Gastroesophageal sphincter (tissue), 4 donors: Measurements from ENCODE around the gene CEBPE. TPM values are rescaled to one million over a fixed set of nuclear protein-coding genes. Genes with fewer than 3 reads are reported as not detected.
A peak's percentile ranks its signal among the peaks of the same experiment; 100 is the strongest.

ENCODE experiments used
- ATAC-seq: fragments of 150-250 bp; one replicate; pipeline ENCODE4 v1.9.1; 2016; ENCODE audit warnings: mild to moderate bottlenecking, moderate library complexity
- H3K27ac ChIP-seq, 4 donors: fragments of 200-600 bp; sonication (generic) in 3 of 4; 1 replicate in 3 of 4; 2 replicates in 1 of 4; pipeline ENCODE4 v1.5.1; 2016 to 2019
- H3K27me3 ChIP-seq: fragments of 200-600 bp; sonication (generic); one replicate; pipeline ENCODE4 v1.5.1; 2019
- H3K36me3 ChIP-seq, 2 donors: fragments of 200-600 bp; sonication (generic); one replicate each; pipeline ENCODE4 v1.5.1; 2019; ENCODE audit warnings: control low read depth in 1 of 2
- H3K4me1 ChIP-seq, 3 donors: fragments of 200-600 bp; sonication (generic); 1 replicate in 2 of 3; 2 replicates in 1 of 3; pipeline ENCODE4 v1.5.1; 2016 to 2019; ENCODE audit warnings: control low read depth in 2 of 3
- H3K4me3 ChIP-seq, 2 donors: fragments of 200-600 bp; sonication (generic); one replicate each; pipeline ENCODE4 v1.5.1; 2019; ENCODE audit warnings: mild to moderate bottlenecking in 1 of 2, moderate library complexity in 1 of 2
- H3K9me3 ChIP-seq, 3 donors: fragments of 200-600 bp; sonication (generic); one replicate each; pipeline ENCODE4 v1.5.1; 2017 to 2019; ENCODE audit warnings: control low read depth in 2 of 3
- EP300 ChIP-seq: sonication (generic); formaldehyde crosslinking; IDR thresholded peaks from one replicate; pipeline ENCODE4 v1.6.1; 2017; ENCODE audit warnings: antibody characterized with exemption, mild to moderate bottlenecking
- POLR2A ChIP-seq, 2 donors: fragments of 450-650 bp; IDR thresholded peaks; one replicate each; pipeline ENCODE4 v1.6.1; 2017; ENCODE audit warnings: antibody characterized with exemption in 2 of 2, mild to moderate bottlenecking in 2 of 2, moderate library complexity in 1 of 2
- POLR2AphosphoS5 ChIP-seq: sonication (generic); formaldehyde crosslinking; IDR thresholded peaks from one replicate; pipeline ENCODE4 v1.6.1; 2017; ENCODE audit warnings: antibody characterized with exemption
- WGBS, 2 donors: methylation state at CpG; one replicate each; pipeline ENCODE4 v1.1.5; 2018; ENCODE audit warnings: low coverage in 1 of 2; 5-methylcytosine and 5-hydroxymethylcytosine counted together
- total RNA-seq, 4 donors: library from RNA; depleted of rRNA; stranded (reverse); fragments of >200 nt; gene quantifications; one replicate each; pipeline ENCODE4 v1.1.0, GENCODE V29; 2016
- TF ChIP-seq, protein P1 (sequence below), 4 experiments: fragments of 200-600 bp in 2 of 4; fragments of 450-650 bp in 2 of 4; sonication (generic) in 1 of 4; IDR thresholded peaks; one replicate each; pipeline ENCODE4 v1.5.1; 2017 to 2019; ENCODE audit warnings: antibody characterized with exemption in 4 of 4, mild to moderate bottlenecking in 2 of 4, moderate library complexity in 2 of 4

The CEBPE gene
- total RNA-seq, 4 donors from 2014 or later, result not detected

DNA sequence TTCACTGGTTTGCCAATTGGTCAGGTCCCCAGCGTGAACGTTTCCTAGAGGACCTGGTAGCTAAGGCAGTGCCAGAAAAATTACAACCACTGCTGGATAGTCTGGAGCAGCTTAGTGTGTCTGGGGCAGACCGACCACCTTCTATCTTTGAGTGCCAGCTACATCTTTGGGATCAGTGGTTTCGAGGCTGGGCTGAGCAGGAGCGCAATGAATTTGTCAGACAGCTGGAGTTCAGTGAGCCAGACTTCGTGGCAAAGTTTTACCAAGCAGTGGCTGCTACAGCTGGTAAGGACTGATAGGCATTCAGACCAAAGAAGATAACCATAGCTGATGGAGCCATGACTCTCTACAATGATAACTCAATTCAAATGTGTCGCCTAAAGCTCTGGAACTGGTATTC, 21.3 kb downstream of the CEBPE start:
- H3K9me3 ChIP-seq, result no peaks in the 10 kb centered on the region
- TF ChIP-seq POLR2A (IDR thresholded peaks at IDR 0.05) (no peak), EP300 (no peak), POLR2AphosphoS5 (no peak)
- TF ChIP-seq, protein P1, sequence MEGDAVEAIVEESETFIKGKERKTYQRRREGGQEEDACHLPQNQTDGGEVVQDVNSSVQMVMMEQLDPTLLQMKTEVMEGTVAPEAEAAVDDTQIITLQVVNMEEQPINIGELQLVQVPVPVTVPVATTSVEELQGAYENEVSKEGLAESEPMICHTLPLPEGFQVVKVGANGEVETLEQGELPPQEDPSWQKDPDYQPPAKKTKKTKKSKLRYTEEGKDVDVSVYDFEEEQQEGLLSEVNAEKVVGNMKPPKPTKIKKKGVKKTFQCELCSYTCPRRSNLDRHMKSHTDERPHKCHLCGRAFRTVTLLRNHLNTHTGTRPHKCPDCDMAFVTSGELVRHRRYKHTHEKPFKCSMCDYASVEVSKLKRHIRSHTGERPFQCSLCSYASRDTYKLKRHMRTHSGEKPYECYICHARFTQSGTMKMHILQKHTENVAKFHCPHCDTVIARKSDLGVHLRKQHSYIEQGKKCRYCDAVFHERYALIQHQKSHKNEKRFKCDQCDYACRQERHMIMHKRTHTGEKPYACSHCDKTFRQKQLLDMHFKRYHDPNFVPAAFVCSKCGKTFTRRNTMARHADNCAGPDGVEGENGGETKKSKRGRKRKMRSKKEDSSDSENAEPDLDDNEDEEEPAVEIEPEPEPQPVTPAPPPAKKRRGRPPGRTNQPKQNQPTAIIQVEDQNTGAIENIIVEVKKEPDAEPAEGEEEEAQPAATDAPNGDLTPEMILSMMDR (IDR thresholded peaks at IDR 0.05), result no peak
- peaks cover 0 to 35% (median 14%) of the 10 kb centered on the region in 3 donors for H3K4me1 ChIP-seq
- no peak overlapping the region for H3K4me3 ChIP-seq
- H3K27me3 ChIP-seq, result no peaks in the 10 kb centered on the region
- no peak for ATAC-seq
- 88 to 100% methylated on average over 2 of the region's 7 CpGs for WGBS, 2 donors
- H3K36me3 ChIP-seq, result peaks cover 0 to 23% of the 10 kb centered on the region in 2 donors
- no peak overlapping the region for H3K27ac ChIP-seq

DNA sequence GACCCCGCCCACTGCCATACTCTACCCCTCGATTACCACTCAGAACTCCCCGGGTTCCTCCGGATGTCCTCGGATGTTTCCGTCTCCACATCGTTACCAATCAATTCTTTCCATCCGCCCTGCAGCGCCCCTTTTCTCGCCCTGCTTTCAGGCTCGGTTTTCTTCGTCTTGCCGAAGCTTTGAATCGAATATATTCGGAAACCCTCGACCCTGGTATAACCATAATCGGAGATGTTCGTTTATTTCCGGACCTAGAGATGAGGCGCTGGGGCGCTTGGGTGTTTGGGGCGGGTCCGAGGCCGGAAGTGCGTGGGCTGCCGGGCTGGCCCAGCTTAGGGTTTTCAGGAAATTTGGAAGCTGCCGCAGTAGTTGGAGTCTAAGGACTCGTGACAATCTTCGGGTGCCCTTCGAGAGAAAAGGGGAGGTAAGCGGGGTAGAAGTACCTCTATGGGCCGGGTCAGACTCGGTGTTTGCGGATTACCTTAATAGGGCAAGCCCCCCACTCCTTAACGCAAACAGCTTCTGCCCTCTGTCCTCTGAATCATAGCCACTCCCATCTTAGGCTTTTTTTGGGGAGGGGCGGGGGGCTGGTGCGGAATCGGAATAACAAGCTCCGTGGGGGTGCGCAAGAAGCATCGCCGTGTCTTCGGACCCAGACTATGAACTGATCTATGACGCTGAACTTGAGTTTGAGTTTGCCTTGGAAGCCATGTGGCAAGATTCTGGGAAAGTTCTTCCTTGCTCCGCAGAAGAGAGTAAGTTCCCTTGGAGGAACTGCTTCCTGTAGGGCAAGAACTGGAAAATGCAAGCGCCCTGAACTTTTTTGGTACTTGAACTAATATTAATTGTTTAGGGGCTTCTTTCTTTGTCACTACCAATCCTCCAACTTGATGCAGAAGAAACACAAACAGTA, 23.6 kb downstream of the CEBPE start, which contains the start of gene C14orf119:
Gene C14orf119, plus strand, starts transcription at position 310 of the 913 bp plus-strand sequence. CDS start 2,154 bp downstream, outside the sequence.
- 0% methylated on average over 7 to 37 of the region's 46 CpGs for WGBS, 2 donors
- H3K36me3 ChIP-seq, result peaks cover 0 to 46% of the 10 kb centered on the region in 2 donors
- peaks cover 0 to 50% (median 14%) of the 10 kb centered on the region in 3 donors for H3K4me1 ChIP-seq
- peak within 1 kb of the TSS; percentile 76 to 85 for H3K4me3 ChIP-seq
- peak within 1 kb of the TSS; percentile 92 to 99 (median 96) for H3K27ac ChIP-seq
- TF ChIP-seq EP300 (no peak), POLR2AphosphoS5 (peak; percentile 83), POLR2A (IDR thresholded peaks at IDR 0.05) (peak; percentile 71 to 76)
- TF ChIP-seq, protein P1 (IDR thresholded peaks at IDR 0.05), result peak in 1 of 4 experiments; percentile 7
- H3K9me3 ChIP-seq, result no peaks in the 10 kb centered on the region
- peak; percentile 96 for ATAC-seq
- no peaks in the 10 kb centered on the region for H3K27me3 ChIP-seq

DNA sequence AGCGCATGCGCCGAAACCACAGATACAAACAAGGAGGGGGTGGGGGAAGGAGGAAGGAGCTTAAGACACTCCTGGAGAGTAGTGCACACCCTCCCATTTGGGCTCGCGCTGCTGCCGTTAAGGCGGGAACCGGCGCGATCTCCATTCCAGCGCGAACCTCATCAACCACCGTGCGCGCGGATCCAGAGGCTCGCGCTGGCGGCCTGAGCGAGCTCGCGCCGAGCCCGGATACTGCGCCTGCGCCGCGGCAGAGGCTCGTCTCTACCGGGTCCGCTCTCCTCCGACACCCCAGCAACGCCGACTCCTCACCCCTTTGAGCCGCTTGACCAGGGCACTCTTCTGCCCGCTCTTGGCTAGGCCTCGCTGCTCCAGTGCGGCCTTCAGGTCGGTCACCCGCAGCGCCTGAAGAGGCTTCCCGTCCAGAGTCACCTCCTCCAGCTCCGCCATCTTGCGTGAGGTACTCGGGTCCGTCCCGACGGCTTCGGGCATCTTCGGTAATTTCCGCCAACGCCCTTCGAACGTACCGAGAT, 24.3 kb downstream of the CEBPE start, which contains the start of gene ACIN1:
Gene ACIN1, minus strand, starts transcription at position 471 of the 530 bp plus-strand sequence. Its CDS starts 24 bp downstream, at position 447.
- Histone ChIP-seq H3K9me3 (no peaks in the 10 kb centered on the region), H3K27me3 (no peaks in the 10 kb centered on the region), H3K36me3 (peaks cover 6 to 53% of the 10 kb centered on the region in 2 donors), H3K4me1 (peaks cover 0 to 50% (median 14%) of the 10 kb centered on the region in 3 donors), H3K4me3 (peak within 1 kb of the TSS; percentile 76 to 85), H3K27ac (peak within 1 kb of the TSS; percentile 92 to 99 (median 96))
- ATAC-seq, result peak; percentile 72
- 0 to 1% methylated on average over 12 to 29 of the region's 55 CpGs for WGBS, 2 donors
- TF ChIP-seq POLR2AphosphoS5, result peak; percentile 54
- TF ChIP-seq POLR2A (IDR thresholded peaks at IDR 0.05), result peak; percentile 55 to 63
- TF ChIP-seq, protein P1 (IDR thresholded peaks at IDR 0.05), result peak in 1 of 4 experiments; percentile 8
- TF ChIP-seq EP300, result no peak

DNA sequence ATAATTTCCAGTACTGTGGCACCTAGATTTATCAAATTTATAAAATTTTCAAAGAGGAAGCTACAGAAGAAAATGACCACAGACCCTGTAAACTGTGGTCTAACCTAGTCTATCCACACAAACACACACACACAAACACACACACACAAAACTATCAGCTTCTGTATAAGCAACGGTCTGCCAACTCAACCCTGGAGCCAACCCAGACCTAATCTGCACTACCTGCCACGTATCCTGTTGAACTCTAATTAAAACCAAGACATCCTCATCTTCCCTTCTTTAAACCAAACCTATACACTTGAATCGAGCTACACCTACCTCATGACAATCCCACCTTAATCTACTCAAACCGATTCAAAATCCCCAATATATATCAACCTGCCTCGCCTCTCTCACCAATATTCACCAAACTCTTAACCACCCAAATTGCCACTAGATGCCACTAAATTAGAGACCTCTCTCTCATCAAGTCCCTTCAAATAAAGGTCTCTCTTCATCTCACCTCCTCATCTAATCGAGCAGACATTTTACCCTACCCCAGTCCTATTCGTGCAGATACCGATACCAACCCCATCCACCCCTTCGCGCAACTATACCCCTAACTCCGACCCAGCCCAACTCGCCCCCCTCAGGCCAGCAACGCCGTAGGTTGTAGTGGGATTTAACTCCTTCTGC, 24.9 kb downstream of the CEBPE start:
- ATAC-seq, result no peak
- peak overlapping the region; percentile 88 to 99 (median 94) for H3K27ac ChIP-seq
- H3K36me3 ChIP-seq, result peaks cover 10 to 57% of the 10 kb centered on the region in 2 donors

More for the DNA sequence above, 24.9 kb downstream of the CEBPE start:
- no peaks in the 10 kb centered on the region for H3K9me3 ChIP-seq
- H3K4me3 ChIP-seq, result peak overlapping the region; percentile 76 to 81
- H3K27me3 ChIP-seq, result no peaks in the 10 kb centered on the region
- 0% methylated on average over 2 to 12 of the region's 14 CpGs for WGBS, 2 donors
- H3K4me1 ChIP-seq, result peaks cover 0 to 50% (median 14%) of the 10 kb centered on the region in 3 donors
- TF ChIP-seq EP300 (no peak), POLR2A (IDR thresholded peaks at IDR 0.05) (no peak), POLR2AphosphoS5 (no peak)
- TF ChIP-seq, protein P1 (IDR thresholded peaks at IDR 0.05), result no peak
